Urinary bladder (tissue), 4 donors: Measurements from ENCODE around the gene EDEM1. TPM values are rescaled to one million over a fixed set of nuclear protein-coding genes. Genes with fewer than 3 reads are reported as not detected.

Source experiments
- DNase-seq: peaks from one replicate; pipeline ENCODE4 v3.0.0-alpha.2; 2015; ENCODE audit errors: extremely low spot score
- H3K27ac ChIP-seq: one replicate; pipeline ENCODE4 v1.5.1; 2013; ENCODE audit warnings: low read depth, mild to moderate bottlenecking, moderate library complexity
- H3K36me3 ChIP-seq: one replicate; pipeline ENCODE4 v1.6.1; 2013; ENCODE audit warnings: mild to moderate bottlenecking, moderate library complexity; ENCODE audit not compliant: insufficient read depth
- H3K4me1 ChIP-seq: one replicate; pipeline ENCODE4 v1.6.1; 2013; ENCODE audit warnings: mild to moderate bottlenecking, moderate library complexity; ENCODE audit not compliant: insufficient read depth
- H3K4me3 ChIP-seq: one replicate; pipeline ENCODE4 v1.5.1; 2013; ENCODE audit warnings: low read depth, low read length
- WGBS: extraction: QIAGEN DNeasy Blood & Tissue Kit; methylation state at CpG from one replicate; pipeline ENCODE4 v1.1.7; 2013; 5-methylcytosine and 5-hydroxymethylcytosine counted together
- polyA plus RNA-seq: library from polyadenylated mRNA; stranded (reverse); fragments of 200-250 nt; gene quantifications from one replicate; pipeline ENCODE4 v1.2.3, GENCODE V29; 2013
- small RNA-seq: library from RNA; depleted of rRNA; stranded (forward); fragments of <200 nt; gene quantifications from one replicate; pipeline ENCODE3, GENCODE V24; 2014
- total RNA-seq: library from RNA; depleted of rRNA; stranded (reverse); fragments of >200 nt; gene quantifications from one replicate; pipeline ENCODE4 v1.2.3, GENCODE V29; 2014
- donor health status: healthy with polysubstance abuse.
- donor health status: healthy.

EDEM1 gene
- total and polyA plus RNA-seq, 2 donors, result 13.6 to 15.9 TPM

DNA sequence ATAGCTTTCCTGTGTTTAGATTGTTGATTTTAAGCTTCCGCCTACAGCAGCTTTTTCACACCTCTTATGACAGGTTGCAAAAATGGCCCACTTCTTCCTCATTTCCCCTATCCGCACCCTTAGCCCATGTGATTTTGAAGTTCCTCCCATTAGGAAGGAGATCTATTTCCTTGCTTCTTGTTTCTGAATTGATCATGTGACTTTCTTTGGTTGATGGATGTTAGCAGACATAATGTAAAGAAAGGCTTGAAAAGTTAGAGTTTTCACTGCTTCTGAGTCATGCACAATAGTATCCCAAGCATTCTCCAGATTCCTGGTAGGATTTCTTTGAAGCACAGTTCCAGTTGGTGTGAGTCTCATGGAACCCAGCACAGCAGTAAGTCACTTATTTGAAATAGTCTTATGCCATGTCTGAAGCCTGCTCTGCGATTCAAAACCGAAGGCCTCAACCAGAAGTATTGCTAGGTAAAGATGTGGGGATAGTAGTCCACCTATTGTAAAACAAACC lies 76.6 kb downstream of the EDEM1 start:
- H3K27ac ChIP-seq, result no peak overlapping the region
- H3K4me1 ChIP-seq, result no peaks in the 10 kb centered on the region
- H3K36me3 ChIP-seq, result no peaks in the 10 kb centered on the region
- DNase-seq, result no peak
- 95% methylated on average over 4 of the region's 4 CpGs for WGBS
- no peak overlapping the region for H3K4me3 ChIP-seq

DNA sequence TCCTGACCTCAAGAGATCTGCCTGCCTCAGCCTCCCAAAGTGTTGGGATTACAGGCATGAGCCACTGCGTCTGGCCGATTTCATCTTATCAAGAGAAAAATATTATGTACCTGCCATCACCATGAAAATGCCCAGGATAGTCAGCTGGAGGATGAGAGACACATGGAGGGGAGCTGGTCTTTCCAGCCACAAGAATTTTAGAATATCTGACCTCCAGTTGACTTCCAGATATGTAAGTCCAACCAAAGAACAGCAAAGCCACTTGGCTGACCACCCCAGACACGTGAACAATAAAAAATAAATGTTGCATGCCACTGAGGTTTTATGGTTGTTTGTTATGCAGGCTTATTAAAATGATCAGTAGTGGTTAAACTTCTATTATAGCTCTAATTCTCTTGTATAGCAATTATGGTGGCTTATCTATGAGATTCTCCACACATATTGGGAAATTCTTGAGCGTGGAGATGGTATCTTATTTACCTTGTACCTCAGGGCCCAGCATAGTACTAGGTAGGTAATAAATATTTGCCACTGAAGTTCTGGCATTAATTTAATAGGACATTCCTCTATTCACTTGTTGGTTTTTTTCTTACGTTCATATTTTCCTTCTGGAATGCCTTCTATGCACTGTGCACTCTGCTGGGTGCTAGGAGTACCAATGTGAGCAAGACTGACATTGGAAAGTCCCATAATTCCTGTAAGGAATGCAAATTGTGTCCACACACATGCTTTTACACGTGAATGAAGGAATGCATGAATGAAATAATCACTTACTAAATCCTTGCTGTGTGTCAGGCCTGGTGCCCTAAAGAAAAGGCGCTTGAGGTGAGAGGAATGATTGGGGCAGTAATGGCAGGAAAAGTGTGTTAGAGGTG lies 77.6 kb downstream of the EDEM1 start:
- Histone ChIP-seq H3K4me1 (no peaks in the 10 kb centered on the region), H3K4me3 (no peak overlapping the region), H3K36me3 (no peaks in the 10 kb centered on the region), H3K27ac (no peak overlapping the region)
- WGBS, result 61% methylated on average over 7 of the region's 7 CpGs
- no peak for DNase-seq

DNA sequence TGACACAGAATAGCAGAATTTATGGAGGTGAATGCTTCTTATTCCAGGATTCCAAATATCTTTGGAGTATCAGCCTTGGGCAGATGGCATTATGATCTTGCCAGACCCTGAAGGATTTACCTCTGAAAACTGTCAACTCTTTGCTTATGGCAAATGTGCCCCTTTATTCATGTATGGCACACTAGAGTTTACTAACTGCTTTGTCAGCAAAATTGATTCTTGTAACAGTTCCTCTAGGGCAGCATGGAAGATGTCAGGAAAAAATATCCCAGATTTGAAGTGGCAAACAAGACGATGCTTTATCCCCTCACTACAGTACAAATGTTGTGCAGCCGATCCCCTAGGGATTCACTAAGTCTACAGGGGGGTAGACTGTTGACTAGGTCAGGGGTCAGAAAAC lies 79.7 kb downstream of the EDEM1 start:
- 49% methylated on average over 2 of the region's 2 CpGs for WGBS
- no peak for DNase-seq

DNA sequence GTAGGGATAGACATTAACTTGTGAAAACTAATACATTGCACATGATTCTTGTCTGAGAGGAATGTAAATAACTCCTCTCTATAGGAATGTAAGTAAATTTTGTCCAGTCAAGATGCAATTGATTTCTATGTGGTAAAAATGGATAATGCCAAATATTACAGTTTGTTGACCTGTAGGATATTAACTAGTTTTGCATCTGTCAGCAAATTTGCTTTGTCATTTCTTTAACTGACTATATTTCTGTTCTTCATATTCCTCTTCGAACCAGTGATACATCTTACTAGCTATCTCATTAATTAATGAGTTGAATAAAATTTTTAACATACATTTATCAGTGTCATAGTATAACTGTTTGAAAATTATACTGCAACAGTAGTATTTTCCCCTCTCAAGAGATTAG lies 80.4 kb downstream of the EDEM1 start:
- 91% methylated on average over 1 of the region's 1 CpG for WGBS

More for the DNA sequence above, 79.7 kb downstream of the EDEM1 start:
- Histone ChIP-seq H3K4me3 (no peak overlapping the region), H3K4me1 (no peaks in the 10 kb centered on the region), H3K27ac (no peak overlapping the region), H3K36me3 (no peaks in the 10 kb centered on the region)

More for the DNA sequence above, 80.4 kb downstream of the EDEM1 start:
- H3K36me3 ChIP-seq, result no peaks in the 10 kb centered on the region
- DNase-seq, result no peak
- H3K4me3 ChIP-seq, result no peak overlapping the region
- no peaks in the 10 kb centered on the region for H3K4me1 ChIP-seq
- no peak overlapping the region for H3K27ac ChIP-seq

Small RNA genes lying within 50 kb of the gene (small RNA-seq; reads per million reads assigned to genes)
- gene MIR4790, result not detected
- not detected for gene RN7SL553P

Other genes starting within 250 kb of the EDEM1 start
- gene BHLHE40, start 208.3 kb upstream of the EDEM1 start, total RNA-seq, result 35.7 TPM
- 57.4 TPM for gene BHLHE40, start 208.3 kb upstream of the EDEM1 start, polyA plus RNA-seq
- gene ARL8B, start 65.4 kb upstream of the EDEM1 start, total RNA-seq, result 91.3 TPM
- 58.9 TPM for gene ARL8B, start 65.4 kb upstream of the EDEM1 start, polyA plus RNA-seq